Ovary (tissue), 3 donors: ENCODE measurements around the gene GSK3B.

Source experiments
- POLR2A ChIP-seq: fragments of 450-650 bp; IDR thresholded peaks from one replicate; pipeline ENCODE4 v1.6.1; 2017; ENCODE audit warnings: antibody characterized with exemption, mild to moderate bottlenecking, moderate library complexity
- TF ChIP-seq, protein P1 (sequence below), 3 donors: fragments of 450-650 bp in 2 of 3; fragments of 200-600 bp in 1 of 3; IDR thresholded peaks; one replicate each; pipeline versions ENCODE4 v1.5.1 to v1.8.0; 2016 to 2022; ENCODE audit warnings: antibody characterized with exemption in 3 of 3, mild to moderate bottlenecking in 1 of 3
- donor health status: DM: no; HTN: no; CAD: no.

DNA sequence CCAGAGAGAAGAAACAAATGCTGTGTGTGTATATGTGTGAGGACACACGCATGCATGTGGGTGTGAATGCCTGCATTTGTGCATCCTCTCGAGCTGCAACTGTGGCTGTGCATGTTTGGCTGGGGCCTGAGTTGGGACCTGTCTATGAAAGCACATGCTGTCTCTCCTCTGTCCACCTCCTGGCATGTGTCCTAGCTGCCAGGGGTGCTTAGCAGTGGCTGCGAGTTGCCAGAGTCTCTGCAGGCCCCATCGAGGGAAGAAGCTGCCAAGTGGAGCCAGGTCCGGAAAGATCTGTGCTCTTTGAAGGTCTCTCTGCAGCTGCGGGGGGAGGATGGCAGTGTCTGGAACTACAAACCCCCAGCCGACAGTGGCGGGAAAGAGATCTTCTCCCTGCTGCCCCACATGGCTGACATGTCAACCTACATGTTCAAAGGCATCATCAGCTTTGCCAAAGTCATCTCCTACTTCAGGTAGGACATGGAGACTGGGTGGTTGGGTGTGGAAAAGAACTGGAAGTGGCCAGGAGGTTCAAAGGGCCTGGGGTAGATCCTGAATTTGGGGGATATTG is 281.7 kb downstream of the GSK3B start:
- TF ChIP-seq POLR2A = no peak
- TF ChIP-seq, protein P1, sequence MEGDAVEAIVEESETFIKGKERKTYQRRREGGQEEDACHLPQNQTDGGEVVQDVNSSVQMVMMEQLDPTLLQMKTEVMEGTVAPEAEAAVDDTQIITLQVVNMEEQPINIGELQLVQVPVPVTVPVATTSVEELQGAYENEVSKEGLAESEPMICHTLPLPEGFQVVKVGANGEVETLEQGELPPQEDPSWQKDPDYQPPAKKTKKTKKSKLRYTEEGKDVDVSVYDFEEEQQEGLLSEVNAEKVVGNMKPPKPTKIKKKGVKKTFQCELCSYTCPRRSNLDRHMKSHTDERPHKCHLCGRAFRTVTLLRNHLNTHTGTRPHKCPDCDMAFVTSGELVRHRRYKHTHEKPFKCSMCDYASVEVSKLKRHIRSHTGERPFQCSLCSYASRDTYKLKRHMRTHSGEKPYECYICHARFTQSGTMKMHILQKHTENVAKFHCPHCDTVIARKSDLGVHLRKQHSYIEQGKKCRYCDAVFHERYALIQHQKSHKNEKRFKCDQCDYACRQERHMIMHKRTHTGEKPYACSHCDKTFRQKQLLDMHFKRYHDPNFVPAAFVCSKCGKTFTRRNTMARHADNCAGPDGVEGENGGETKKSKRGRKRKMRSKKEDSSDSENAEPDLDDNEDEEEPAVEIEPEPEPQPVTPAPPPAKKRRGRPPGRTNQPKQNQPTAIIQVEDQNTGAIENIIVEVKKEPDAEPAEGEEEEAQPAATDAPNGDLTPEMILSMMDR (IDR thresholded peaks at IDR 0.05) = no peak
